Measurements from ENCODE around the gene SOD2.

The SOD2 gene

DNA sequence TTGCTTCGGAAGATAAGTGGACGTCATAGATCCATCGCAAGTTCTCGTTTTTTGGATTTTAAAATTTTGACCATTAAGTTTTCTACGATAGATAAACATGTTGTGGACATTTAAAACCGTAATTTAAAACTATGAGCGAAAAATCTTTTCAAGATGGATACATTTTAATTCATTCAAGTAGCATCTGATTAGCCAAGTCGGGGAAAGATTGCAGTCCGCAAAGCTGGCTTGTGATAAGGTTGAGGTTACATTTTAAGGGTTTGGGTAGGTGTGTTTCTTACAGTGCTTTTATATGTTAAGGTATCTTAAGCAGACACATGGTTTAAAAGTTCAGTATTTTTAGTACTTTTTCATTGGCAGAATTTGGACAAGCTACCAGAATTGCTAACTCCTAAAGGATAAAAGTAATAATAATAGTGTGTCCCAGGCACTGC lies 35.5 kb upstream of the SOD2 start:
- TF ChIP-seq TCF12 (IDR thresholded peaks at IDR 0.05; ENCODE audit: low read depth) (no peak), CEBPB (IDR thresholded peaks at IDR 0.05) (no peak), EGR1 (IDR thresholded peaks at IDR 0.05) (no peak), ZBTB7A (IDR thresholded peaks at IDR 0.05; ENCODE audit: low read depth) (no peak), TEAD4 (IDR thresholded peaks at IDR 0.05) (no peak), TAF1 (IDR thresholded peaks at IDR 0.05; ENCODE audit: low read depth) (no peak), FOXM1 (IDR thresholded peaks at IDR 0.05; ENCODE audit: borderline replicate concordance, low read depth) (no peak), EP300 (IDR thresholded peaks at IDR 0.05; ENCODE audit: borderline replicate concordance) (no peak), NFIC (IDR thresholded peaks at IDR 0.05) (no peak), CREB1 (IDR thresholded peaks at IDR 0.05; ENCODE audit: low read depth) (no peak), RAD21 (IDR thresholded peaks at IDR 0.05; ENCODE audit: low read depth) (no peak)
- TF ChIP-seq, protein P1, sequence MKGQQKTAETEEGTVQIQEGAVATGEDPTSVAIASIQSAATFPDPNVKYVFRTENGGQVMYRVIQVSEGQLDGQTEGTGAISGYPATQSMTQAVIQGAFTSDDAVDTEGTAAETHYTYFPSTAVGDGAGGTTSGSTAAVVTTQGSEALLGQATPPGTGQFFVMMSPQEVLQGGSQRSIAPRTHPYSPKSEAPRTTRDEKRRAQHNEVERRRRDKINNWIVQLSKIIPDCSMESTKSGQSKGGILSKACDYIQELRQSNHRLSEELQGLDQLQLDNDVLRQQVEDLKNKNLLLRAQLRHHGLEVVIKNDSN (IDR thresholded peaks at IDR 0.05) = no peak
- TF ChIP-seq, protein P2, sequence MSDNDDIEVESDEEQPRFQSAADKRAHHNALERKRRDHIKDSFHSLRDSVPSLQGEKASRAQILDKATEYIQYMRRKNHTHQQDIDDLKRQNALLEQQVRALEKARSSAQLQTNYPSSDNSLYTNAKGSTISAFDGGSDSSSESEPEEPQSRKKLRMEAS (IDR thresholded peaks at IDR 0.05) = no peak
- TF ChIP-seq, protein P3, sequence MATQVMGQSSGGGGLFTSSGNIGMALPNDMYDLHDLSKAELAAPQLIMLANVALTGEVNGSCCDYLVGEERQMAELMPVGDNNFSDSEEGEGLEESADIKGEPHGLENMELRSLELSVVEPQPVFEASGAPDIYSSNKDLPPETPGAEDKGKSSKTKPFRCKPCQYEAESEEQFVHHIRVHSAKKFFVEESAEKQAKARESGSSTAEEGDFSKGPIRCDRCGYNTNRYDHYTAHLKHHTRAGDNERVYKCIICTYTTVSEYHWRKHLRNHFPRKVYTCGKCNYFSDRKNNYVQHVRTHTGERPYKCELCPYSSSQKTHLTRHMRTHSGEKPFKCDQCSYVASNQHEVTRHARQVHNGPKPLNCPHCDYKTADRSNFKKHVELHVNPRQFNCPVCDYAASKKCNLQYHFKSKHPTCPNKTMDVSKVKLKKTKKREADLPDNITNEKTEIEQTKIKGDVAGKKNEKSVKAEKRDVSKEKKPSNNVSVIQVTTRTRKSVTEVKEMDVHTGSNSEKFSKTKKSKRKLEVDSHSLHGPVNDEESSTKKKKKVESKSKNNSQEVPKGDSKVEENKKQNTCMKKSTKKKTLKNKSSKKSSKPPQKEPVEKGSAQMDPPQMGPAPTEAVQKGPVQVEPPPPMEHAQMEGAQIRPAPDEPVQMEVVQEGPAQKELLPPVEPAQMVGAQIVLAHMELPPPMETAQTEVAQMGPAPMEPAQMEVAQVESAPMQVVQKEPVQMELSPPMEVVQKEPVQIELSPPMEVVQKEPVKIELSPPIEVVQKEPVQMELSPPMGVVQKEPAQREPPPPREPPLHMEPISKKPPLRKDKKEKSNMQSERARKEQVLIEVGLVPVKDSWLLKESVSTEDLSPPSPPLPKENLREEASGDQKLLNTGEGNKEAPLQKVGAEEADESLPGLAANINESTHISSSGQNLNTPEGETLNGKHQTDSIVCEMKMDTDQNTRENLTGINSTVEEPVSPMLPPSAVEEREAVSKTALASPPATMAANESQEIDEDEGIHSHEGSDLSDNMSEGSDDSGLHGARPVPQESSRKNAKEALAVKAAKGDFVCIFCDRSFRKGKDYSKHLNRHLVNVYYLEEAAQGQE (IDR thresholded peaks at IDR 0.05; ENCODE audit: low read depth) = no peak

- no peak for TF ChIP-seq CEBPB (IDR thresholded peaks at IDR 0.05)
- TF ChIP-seq, protein P2 (IDR thresholded peaks at IDR 0.05) = no peak
- TF ChIP-seq RAD21 (IDR thresholded peaks at IDR 0.05; ENCODE audit: low read depth) = no peak
- TF ChIP-seq, protein P3 (IDR thresholded peaks at IDR 0.05; ENCODE audit: low read depth) = no peak
- no peak for TF ChIP-seq NFIC (IDR thresholded peaks at IDR 0.05)
- TF ChIP-seq FOXM1 (IDR thresholded peaks at IDR 0.05; ENCODE audit: borderline replicate concordance, low read depth) = no peak
- no peak for TF ChIP-seq CREB1 (IDR thresholded peaks at IDR 0.05; ENCODE audit: low read depth)
Observed at GRCh38 chr6:159727717-159728445, 34.8 kb upstream of the SOD2 start.

GRCh38 chr6:159726918-159727716 lies 34.1 kb upstream of the SOD2 start, which contains the start of gene WTAP:
TSS of gene WTAP (plus strand) at chr6:159727506. CDS start at chr6:159736266, 8,760 bp downstream.
- TF ChIP-seq ZBTB7A (IDR thresholded peaks at IDR 0.05; ENCODE audit: low read depth) (no peak), TAF1 (IDR thresholded peaks at IDR 0.05; ENCODE audit: low read depth) (peak; percentile 98), NFIC (IDR thresholded peaks at IDR 0.05) (peak; percentile 27), TEAD4 (IDR thresholded peaks at IDR 0.05) (peak; percentile 33), EP300 (IDR thresholded peaks at IDR 0.05; ENCODE audit: borderline replicate concordance) (peak; percentile 21; the same call in 1 of the 2 replicates), FOXM1 (IDR thresholded peaks at IDR 0.05; ENCODE audit: borderline replicate concordance, low read depth) (no peak), CREB1 (IDR thresholded peaks at IDR 0.05; ENCODE audit: low read depth) (peak; percentile 73), YY1 (IDR thresholded peaks at IDR 0.05; ENCODE audit: low read depth) (peak; percentile 85), RAD21 (IDR thresholded peaks at IDR 0.05; ENCODE audit: low read depth) (no peak), CEBPB (IDR thresholded peaks at IDR 0.05) (no peak), EGR1 (IDR thresholded peaks at IDR 0.05) (0 out of 2 replicates have a peak, but pooled peaks have one; percentile 14), TCF12 (IDR thresholded peaks at IDR 0.05; ENCODE audit: low read depth) (peak; percentile 80; the same call in 1 of the 2 replicates)
- TF ChIP-seq, protein P2 (IDR thresholded peaks at IDR 0.05) = peak; percentile 98
- TF ChIP-seq, protein P3 (IDR thresholded peaks at IDR 0.05; ENCODE audit: low read depth) = no peak
- TF ChIP-seq, protein P1 (IDR thresholded peaks at IDR 0.05) = peak; percentile 78

All from Ishikawa (cell line).